ENCODE data around the gene BANF1.

BANF1 gene

GRCh38 chr11:66042227-66042995, 40.1 kb downstream of the BANF1 start:
- DNase-seq: no peak

- no peak for DNase-seq
Observed at GRCh38 chr11:66042996-66043906, 40.9 kb downstream of the BANF1 start.

- no peak for DNase-seq
Observed at GRCh38 chr11:66044757-66045156, 42.5 kb downstream of the BANF1 start.

- DNase-seq: peak; percentile 52 to 86 (median 81)
Observed at GRCh38 chr11:66045177-66045639, 42.9 kb downstream of the BANF1 start.

GRCh38 chr11:66046901-66047300, 44.6 kb downstream of the BANF1 start:
- no peak for DNase-seq

GRCh38 chr11:66047541-66048365, 45.5 kb downstream of the BANF1 start:
- DNase-seq: no peak

GRCh38 chr11:66048547-66049323, 46.4 kb downstream of the BANF1 start, which contains the start of gene GAL3ST3:
GAL3ST3 (minus strand) TSS chr11:66049161; CDS start chr11:66045415, 3,746 bp downstream.
- DNase-seq: peak in 1 of 6 experiments; percentile 18

GRCh38 chr11:66050581-66051231, 48.4 kb downstream of the BANF1 start:
- DNase-seq: no peak

GRCh38 chr11:66051371-66051765, 49.1 kb downstream of the BANF1 start:
- no peak for DNase-seq

GRCh38 chr11:66051766-66052663, 49.7 kb downstream of the BANF1 start, which contains the start of gene SF3B2:
SF3B2 (plus strand) TSS chr11:66052364; CDS start chr11:66052385, 21 bp downstream.
- peak; percentile 87 to 94 (median 91) for DNase-seq

GRCh38 chr11:66052664-66052982, 50.3 kb downstream of the BANF1 start:
- no peak for DNase-seq
